ENCODE data around the gene NHEJ1.

DNA sequence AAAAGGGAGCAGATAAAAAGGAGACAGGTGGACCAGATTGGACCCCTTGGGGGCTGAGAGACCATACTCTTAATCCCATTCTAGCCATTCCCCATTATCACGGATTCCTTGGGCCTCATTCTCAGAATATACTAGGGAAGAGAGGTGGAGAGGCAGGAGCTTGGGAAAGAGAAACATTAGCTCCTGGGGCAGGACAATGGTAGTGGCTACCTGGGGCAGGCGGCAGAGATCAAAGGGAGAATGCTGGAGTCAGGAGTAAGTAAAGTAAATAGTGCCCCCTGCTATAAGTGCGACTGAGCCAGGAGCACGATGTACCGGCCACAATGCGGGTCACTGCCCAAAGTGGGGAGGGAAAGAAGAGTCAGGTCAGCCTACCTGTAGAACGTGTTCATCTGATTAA is 79.5 kb downstream of the NHEJ1 start:
- no peak for TF ChIP-seq EP300 (IDR thresholded peaks at IDR 0.05)
- TF ChIP-seq, protein P1, sequence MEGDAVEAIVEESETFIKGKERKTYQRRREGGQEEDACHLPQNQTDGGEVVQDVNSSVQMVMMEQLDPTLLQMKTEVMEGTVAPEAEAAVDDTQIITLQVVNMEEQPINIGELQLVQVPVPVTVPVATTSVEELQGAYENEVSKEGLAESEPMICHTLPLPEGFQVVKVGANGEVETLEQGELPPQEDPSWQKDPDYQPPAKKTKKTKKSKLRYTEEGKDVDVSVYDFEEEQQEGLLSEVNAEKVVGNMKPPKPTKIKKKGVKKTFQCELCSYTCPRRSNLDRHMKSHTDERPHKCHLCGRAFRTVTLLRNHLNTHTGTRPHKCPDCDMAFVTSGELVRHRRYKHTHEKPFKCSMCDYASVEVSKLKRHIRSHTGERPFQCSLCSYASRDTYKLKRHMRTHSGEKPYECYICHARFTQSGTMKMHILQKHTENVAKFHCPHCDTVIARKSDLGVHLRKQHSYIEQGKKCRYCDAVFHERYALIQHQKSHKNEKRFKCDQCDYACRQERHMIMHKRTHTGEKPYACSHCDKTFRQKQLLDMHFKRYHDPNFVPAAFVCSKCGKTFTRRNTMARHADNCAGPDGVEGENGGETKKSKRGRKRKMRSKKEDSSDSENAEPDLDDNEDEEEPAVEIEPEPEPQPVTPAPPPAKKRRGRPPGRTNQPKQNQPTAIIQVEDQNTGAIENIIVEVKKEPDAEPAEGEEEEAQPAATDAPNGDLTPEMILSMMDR (IDR thresholded peaks at IDR 0.05), result no peak

Data from ovary (tissue), 3 donors.